G401 (cell line): ENCODE measurements around the gene RNF213. TPM values are rescaled to one million over a fixed set of nuclear protein-coding genes. Genes with fewer than 3 reads are reported as not detected.
A peak's percentile ranks its signal among the peaks of the same experiment; 100 is the strongest.
"Not testable (repeated sequence)": the region's sequence is repeated elsewhere in the genome, so short reads cannot be mapped to it uniquely, and the experiment has no call there.

Source experiments
- DNase-seq: peaks from one replicate; pipeline ENCODE4 v3.0.0-alpha.2; 2015; ENCODE audit warnings: low spot score
- in situ Hi-C: cut with HindIII; loops from 2 replicates; pipeline ENCODE4 v1.10.0; 2016; ENCODE audit warnings: low sequenced_read_pairs, mixed read lengths
- total RNA-seq: library from RNA; depleted of rRNA; stranded (reverse); fragments of >200 nt; shearing (Covaris generic); gene quantifications from 2 replicates; pipeline ENCODE4 v1.2.3, GENCODE V29; 2014

RNF213 gene
- total RNA-seq, 1 experiment from 2014 or later: 15.2 TPM

- DNase-seq: no peak
- in situ Hi-C loops: no loop called here
Measured at GRCh38 chr17:80247561-80247960, 13.1 kb upstream of the RNF213 start.

- in situ Hi-C loops: no loop called here
- no peak for DNase-seq
Measured at GRCh38 chr17:80248001-80248893, 12.4 kb upstream of the RNF213 start.

GRCh38 chr17:80248894-80249710 is 11.6 kb upstream of the RNF213 start:
- in situ Hi-C loops: no loop called here
- no peak for DNase-seq

GRCh38 chr17:80251966-80252365 is 8.7 kb upstream of the RNF213 start:
- no peak for DNase-seq
- in situ Hi-C loops: no loop called here

GRCh38 chr17:80252871-80253270 is 7.8 kb upstream of the RNF213 start:
- in situ Hi-C loops: no loop called here
- no peak for DNase-seq

GRCh38 chr17:80253631-80254395 is 6.8 kb upstream of the RNF213 start:
- DNase-seq: no peak
- in situ Hi-C loops: no loop called here

GRCh38 chr17:80254396-80255251 is 6.0 kb upstream of the RNF213 start:
- in situ Hi-C loops: no loop called here
- DNase-seq: no peak

GRCh38 chr17:80256034-80256350 is 4.7 kb upstream of the RNF213 start:
- no peak for DNase-seq
- in situ Hi-C loops: no loop called here

GRCh38 chr17:80257716-80258213 is 2.9 kb upstream of the RNF213 start:
- DNase-seq: no peak
- in situ Hi-C loops: no loop called here

- in situ Hi-C loops, DNase-seq: not testable (repeated sequence)
Measured at GRCh38 chr17:80258296-80258695, 2.4 kb upstream of the RNF213 start.

- in situ Hi-C loops: no loop called here
- DNase-seq: no peak
Measured at GRCh38 chr17:80259457-80260068, 1.1 kb upstream of the RNF213 start.

GRCh38 chr17:80260069-80260535 is 550 bp upstream of the RNF213 start:
- DNase-seq: peak; percentile 35
- in situ Hi-C loops: no loop called here

GRCh38 chr17:80261159-80261894 is 675 bp downstream of the RNF213 start:
- peak; percentile 55 for DNase-seq

GRCh38 chr17:80261895-80262279 is 1.2 kb downstream of the RNF213 start:
- no peak for DNase-seq
- in situ Hi-C loops: no loop called here

More at GRCh38 chr17:80261159-80261894, 675 bp downstream of the RNF213 start:
- in situ Hi-C loops: no loop called here

GRCh38 chr17:80262291-80262690 is 1.6 kb downstream of the RNF213 start:
- in situ Hi-C loops: no loop called here
- no peak for DNase-seq

GRCh38 chr17:80262775-80263244 is 2.2 kb downstream of the RNF213 start:
- in situ Hi-C loops: no loop called here
- no peak for DNase-seq
